Muscle layer of colon (tissue), 2 donors: ENCODE data around the gene PNPLA6.
"Not testable (repeated sequence)": the region's sequence is repeated elsewhere in the genome, so short reads cannot be mapped to it uniquely, and the experiment has no call there.

ENCODE experiments used
- H3K27ac ChIP-seq: one replicate; pipeline ENCODE4 v1.7.0; 2013; ENCODE audit warnings: low read depth, mild to moderate bottlenecking, low read length, moderate library complexity
- H3K27me3 ChIP-seq, 2 donors: one replicate each; pipeline ENCODE4 v1.7.0; 2013; ENCODE audit warnings: low read length in 2 of 2, mild to moderate bottlenecking in 2 of 2; ENCODE audit not compliant: insufficient read depth in 2 of 2, control insufficient read depth in 1 of 2
- H3K36me3 ChIP-seq: one replicate; pipeline ENCODE4 v1.7.0; 2013; ENCODE audit warnings: mild to moderate bottlenecking, low read length; ENCODE audit not compliant: insufficient read depth
- H3K4me1 ChIP-seq: one replicate; pipeline ENCODE4 v1.7.0; 2013; ENCODE audit warnings: mild to moderate bottlenecking, low read length; ENCODE audit not compliant: insufficient read depth
- H3K4me3 ChIP-seq, 2 donors: one replicate each; pipeline ENCODE4 v1.7.0; 2013; ENCODE audit warnings: low read length in 2 of 2, low read depth in 1 of 2, mild to moderate bottlenecking in 1 of 2, moderate library complexity in 1 of 2
- H3K9ac ChIP-seq: one replicate; pipeline ENCODE4 v1.7.0; 2013; ENCODE audit warnings: low read length
- H3K9me3 ChIP-seq: one replicate; pipeline ENCODE4 v1.7.0; 2013; ENCODE audit warnings: mild to moderate bottlenecking, low read length
- donor health status: abdominal sarcoma.
- donor health status: Adenocarcinoma of cecum.

PNPLA6 gene

DNA sequence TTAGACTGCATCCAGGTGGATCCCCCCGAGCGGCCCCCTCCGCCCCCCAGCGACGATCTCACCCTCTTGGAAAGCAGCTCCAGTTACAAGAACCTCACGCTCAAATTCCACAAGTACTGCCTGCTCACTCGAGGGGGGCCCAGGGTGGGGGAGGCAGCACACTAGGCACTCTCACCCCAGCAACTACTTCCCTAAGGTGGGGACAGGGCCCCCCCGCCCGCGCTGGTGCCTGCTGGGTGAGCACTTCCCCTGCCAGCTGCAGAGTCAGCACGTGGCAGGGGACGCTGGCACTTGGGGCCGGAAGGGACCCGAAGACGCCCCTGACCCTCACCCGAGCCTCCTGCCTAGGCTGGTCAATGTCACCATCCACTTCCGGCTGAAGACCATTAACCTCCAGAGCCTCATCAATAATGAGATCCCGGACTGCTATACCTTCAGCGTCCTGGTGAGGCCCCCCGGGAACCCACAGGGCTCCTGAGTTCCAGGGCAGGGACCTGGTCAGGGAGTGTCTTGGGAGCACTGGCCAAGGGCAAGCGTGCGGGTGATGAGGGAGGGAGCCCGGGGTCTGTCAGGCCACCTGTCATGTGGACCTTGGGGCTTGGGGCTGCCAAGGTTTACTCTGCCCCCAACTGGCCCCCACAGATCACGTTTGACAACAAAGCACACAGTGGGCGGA lies 7.9 kb upstream of the PNPLA6 start:
- Histone ChIP-seq H3K9me3 (no peaks in the 10 kb centered on the region), H3K27ac (no peak overlapping the region), H3K27me3 (no peaks in the 10 kb centered on the region), H3K4me1 (peaks cover 14% of the 10 kb centered on the region), H3K4me3 (no peak overlapping the region), H3K36me3 (peaks cover 11% of the 10 kb centered on the region), H3K9ac (no peak overlapping the region)

DNA sequence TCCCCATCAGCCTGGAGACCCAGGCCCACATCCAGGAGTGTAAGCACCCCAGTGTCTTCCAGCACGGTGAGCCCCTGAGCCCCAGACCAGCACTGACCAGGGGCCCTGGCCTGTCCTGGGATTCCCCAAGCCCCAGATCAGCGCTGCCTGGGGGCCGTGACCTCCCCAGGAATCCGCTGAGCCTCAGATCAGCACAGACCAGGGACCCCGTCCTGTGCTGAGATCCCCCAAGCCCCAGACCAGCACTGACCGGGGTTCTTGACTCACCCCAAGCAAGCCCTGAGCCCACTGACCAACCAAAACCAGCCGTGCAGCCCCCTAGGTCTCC lies 7.4 kb upstream of the PNPLA6 start:
- peaks cover 11% of the 10 kb centered on the region for H3K36me3 ChIP-seq
- H3K27me3 ChIP-seq, result no peaks in the 10 kb centered on the region
- H3K9me3 ChIP-seq, result no peaks in the 10 kb centered on the region
- H3K4me1 ChIP-seq, result peaks cover 12% of the 10 kb centered on the region
- H3K4me3 ChIP-seq, result no peak overlapping the region
- no peak overlapping the region for H3K9ac ChIP-seq
- H3K27ac ChIP-seq, result no peak overlapping the region

DNA sequence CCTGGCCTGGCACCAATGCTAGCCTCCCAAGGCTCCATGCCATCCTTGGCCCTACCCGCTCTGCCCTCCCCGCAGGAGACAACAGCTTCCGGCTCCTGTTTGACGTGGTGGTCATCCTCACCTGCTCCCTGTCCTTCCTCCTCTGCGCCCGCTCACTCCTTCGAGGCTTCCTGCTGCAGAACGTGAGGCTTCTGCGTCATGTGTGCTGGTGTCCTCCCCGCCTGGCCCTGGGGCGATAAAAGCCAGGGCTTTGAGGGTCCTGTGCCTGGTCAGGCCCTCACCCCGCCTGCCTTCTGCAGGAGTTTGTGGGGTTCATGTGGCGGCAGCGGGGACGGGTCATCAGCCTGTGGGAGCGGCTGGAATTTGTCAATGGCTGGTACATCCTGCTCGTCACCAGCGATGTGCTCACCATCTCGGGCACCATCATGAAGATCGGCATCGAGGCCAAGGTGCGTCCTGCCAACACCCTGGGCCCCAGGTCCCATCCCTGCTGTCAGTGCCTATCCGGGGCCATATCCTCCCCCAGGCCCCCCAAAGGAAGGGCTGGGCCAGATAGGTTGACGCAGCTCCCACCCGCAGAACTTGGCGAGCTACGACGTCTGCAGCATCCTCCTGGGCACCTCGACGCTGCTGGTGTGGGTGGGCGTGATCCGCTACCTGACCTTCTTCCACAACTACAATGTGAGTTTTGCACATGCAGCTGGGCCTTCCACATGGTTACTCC lies 6.8 kb upstream of the PNPLA6 start:
- Histone ChIP-seq H3K9me3 (no peaks in the 10 kb centered on the region), H3K27ac (no peak overlapping the region), H3K27me3 (no peaks in the 10 kb centered on the region), H3K36me3 (peaks cover 11% of the 10 kb centered on the region), H3K4me3 (no peak overlapping the region), H3K4me1 (peaks cover 8% of the 10 kb centered on the region), H3K9ac (no peak overlapping the region)

DNA sequence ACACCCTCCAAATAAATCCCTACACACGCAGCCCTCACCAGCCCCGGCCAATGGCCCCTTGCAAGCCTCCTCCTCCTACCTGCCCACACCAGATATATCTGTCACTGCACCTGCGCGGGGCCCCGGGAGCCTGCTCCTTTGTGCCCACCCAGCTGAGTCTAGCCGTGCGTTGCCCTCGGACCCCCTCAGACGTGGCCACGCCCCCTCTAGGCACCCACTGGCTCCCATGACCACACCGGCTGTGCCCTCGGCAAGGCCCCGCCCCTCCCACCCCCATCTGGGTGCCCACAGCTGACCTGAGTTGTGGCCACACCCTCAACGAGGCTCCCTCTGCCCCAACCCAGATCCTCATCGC lies 6.3 kb upstream of the PNPLA6 start:
- Histone ChIP-seq H3K4me3 (no peak overlapping the region), H3K27me3 (no peaks in the 10 kb centered on the region), H3K4me1 (peaks cover 3% of the 10 kb centered on the region), H3K27ac (no peak overlapping the region), H3K36me3 (peaks cover 11% of the 10 kb centered on the region), H3K9me3 (no peaks in the 10 kb centered on the region), H3K9ac (no peak overlapping the region)

DNA sequence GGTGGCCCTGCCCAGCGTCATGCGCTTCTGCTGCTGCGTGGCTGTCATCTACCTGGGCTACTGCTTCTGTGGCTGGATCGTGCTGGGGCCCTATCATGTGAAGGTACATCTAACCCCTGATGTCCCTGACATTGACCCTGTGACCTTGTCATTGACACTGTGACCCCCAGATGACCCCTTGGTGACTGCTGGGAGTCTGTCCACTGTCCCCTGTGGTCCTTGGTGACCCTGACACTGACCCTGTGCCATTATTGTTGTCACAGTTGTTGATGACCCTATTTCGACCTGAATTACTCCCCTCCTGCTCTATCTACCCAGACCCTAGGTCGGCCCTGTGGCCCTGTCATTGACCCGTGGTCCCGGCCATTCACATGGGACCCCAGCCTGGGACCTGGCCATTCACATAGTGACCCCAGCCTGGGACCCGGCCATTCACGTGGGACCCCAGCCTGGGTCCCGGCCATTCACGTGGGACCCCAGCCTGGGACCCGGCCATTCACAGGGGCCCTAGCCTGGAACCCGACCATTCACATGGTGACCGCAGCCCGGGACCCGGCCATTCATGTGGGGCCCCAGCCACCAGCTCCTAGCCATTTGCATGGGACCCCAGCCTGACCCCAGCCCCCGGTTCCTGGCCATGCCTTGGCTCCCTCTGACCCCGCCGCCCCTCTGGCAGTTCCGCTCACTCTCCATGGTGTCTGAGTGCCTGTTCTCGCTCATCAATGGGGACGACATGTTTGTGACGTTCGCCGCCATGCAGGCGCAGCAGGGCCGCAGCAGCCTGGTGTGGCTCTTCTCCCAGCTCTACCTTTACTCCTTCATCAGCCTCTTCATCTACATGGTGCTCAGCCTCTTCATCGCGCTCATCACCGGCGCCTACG lies 5.7 kb upstream of the PNPLA6 start:
- Histone ChIP-seq H3K4me3 (no peak overlapping the region), H3K36me3 (peaks cover 11% of the 10 kb centered on the region)

DNA sequence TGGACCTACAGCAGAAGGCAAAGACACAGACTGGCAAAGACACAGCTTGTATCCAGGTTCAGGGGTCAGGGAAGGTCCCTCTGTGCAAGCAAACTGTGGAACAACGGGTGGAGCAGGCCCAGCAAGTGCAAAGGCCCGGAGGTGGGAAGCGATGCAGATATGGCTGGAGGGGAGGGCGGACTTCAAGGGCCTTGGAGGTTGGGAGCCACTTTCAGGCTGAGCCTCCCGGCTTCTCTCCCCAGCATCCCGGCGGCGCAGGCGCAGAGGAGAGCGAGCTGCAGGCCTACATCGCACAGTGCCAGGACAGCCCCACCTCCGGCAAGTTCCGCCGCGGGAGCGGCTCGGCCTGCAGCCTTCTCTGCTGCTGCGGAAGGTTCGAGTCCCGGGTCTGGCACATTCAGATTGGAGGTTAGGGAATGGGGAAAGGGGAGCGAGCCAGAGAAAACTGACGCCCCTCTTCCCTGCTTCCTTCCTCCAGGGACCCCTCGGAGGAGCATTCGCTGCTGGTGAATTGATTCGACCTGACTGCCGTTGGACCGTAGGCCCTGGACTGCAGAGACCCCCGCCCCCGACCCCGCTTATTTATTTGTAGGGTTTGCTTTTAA lies 2.1 kb upstream of the PNPLA6 start:
- peak overlapping the region; percentile 62 for H3K27ac ChIP-seq
- peak overlapping the region; percentile 76 for H3K9ac ChIP-seq
- peaks cover 9% of the 10 kb centered on the region for H3K4me1 ChIP-seq
- peak overlapping the region; percentile 34 to 94 for H3K4me3 ChIP-seq
- H3K27me3 ChIP-seq, result no peaks in the 10 kb centered on the region
- no peaks in the 10 kb centered on the region for H3K9me3 ChIP-seq
- H3K36me3 ChIP-seq, result peaks cover 20% of the 10 kb centered on the region

More for the DNA sequence above, 5.7 kb upstream of the PNPLA6 start:
- Histone ChIP-seq H3K27ac (no peak overlapping the region), H3K9ac (no peak overlapping the region), H3K9me3 (no peaks in the 10 kb centered on the region), H3K4me1 (peaks cover 3% of the 10 kb centered on the region), H3K27me3 (no peaks in the 10 kb centered on the region)

DNA sequence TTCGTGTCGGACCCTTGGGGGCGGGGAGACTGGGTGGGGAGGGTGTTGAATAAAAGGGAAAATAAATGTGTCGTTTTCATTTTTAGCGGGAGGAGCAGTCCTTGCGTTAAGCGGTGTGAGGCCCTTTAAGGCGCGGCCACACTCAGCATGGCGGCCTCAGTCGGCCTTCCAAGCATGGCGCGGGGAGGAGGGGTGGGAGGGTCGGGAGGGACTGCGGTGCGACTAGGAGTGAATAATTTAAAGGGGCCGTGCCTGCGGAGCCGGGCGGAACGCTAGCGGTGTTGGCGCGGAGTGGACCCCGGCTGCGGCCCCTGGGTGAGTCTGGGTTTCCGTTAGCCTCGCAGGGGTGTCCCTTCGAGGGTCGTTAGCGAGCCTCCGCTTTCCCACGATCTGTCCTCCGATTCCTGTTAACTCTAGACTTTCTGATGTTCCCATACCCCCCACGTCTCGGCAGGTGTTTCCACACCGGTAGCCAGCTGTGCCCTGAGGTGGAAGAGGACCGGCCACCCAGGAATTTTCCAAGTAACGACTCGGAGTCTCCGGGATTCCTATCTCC lies 1.5 kb upstream of the PNPLA6 start:
- Histone ChIP-seq H3K9ac (peak overlapping the region; percentile 76), H3K36me3 (peaks cover 19% of the 10 kb centered on the region), H3K27ac (peak overlapping the region; percentile 94), H3K27me3 (no peaks in the 10 kb centered on the region), H3K4me3 (peak overlapping the region; percentile 92 to 94), H3K4me1 (peaks cover 9% of the 10 kb centered on the region), H3K9me3 (no peaks in the 10 kb centered on the region)

DNA sequence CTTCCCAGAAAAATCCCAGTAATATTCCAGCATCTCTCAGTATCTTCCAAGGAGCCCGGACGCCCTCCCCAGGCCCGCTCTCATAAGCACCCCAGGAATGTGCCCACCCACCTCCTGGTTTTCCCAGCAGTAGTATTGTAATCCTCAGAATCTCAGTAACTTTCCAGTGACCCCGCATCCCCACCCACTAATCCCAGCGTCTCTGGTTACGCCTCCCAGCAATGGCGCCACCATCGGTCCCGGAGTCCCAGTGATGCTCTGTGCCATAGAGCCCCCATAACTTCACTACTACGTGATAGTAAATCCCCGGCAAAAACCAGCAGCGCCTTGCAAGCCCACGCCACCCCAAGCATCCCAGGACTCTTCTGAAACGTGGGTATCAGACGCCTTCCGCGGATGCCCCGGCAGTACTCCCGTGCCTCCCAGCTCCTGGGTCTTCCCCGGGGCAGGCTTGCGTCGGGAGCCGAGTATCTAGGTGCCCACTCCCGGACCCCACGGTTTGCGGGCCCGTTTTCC lies 928 bp upstream of the PNPLA6 start:
- Histone ChIP-seq H3K9ac (peak overlapping the region; percentile 76), H3K4me3 (peak overlapping the region; percentile 92 to 94), H3K36me3 (peaks cover 18% of the 10 kb centered on the region), H3K27ac (peak overlapping the region; percentile 94), H3K4me1 (peaks cover 9% of the 10 kb centered on the region), H3K27me3 (no peaks in the 10 kb centered on the region), H3K9me3 (no peaks in the 10 kb centered on the region)

DNA sequence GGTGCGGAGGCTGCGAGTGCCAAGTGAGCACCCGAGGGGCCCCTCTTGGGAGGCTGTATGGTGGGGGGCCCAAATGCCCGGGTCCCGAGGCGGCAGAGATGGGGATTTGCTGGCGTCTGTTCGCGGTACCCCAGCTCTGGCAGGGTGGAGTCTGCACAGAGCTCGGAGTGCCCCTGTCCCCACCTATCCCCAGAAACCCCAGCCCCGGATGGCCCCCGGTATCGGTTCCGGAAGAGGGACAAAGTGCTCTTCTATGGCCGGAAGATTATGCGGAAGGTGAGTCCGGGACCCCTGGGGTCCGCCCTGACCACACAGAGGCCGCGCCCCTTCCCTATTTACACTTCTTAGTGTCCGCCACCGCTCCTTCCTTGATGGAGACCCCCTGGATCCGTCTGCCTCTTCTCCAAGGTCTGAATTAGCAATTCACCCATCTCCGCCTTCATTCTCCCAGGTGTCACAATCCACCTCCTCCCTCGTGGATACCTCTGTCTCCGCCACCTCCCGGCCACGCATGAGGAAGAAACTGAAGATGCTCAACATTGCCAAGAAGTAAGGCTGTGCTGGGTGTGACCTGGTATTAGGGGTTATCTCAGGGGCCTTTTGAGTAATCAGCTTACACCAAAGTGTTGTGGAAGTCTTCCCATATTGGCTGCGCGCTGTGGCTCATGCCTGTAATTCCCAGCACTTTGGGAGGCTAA lies 630 bp downstream of the PNPLA6 start:
- H3K4me3 ChIP-seq, result peak overlapping the region; percentile 92 to 94
- H3K27me3 ChIP-seq, result no peaks in the 10 kb centered on the region
- H3K4me1 ChIP-seq, result peaks cover 9% of the 10 kb centered on the region
- no peaks in the 10 kb centered on the region for H3K9me3 ChIP-seq
- peaks cover 28% of the 10 kb centered on the region for H3K36me3 ChIP-seq
- H3K9ac ChIP-seq, result peak overlapping the region; percentile 76
- H3K27ac ChIP-seq, result peak overlapping the region; percentile 94

DNA sequence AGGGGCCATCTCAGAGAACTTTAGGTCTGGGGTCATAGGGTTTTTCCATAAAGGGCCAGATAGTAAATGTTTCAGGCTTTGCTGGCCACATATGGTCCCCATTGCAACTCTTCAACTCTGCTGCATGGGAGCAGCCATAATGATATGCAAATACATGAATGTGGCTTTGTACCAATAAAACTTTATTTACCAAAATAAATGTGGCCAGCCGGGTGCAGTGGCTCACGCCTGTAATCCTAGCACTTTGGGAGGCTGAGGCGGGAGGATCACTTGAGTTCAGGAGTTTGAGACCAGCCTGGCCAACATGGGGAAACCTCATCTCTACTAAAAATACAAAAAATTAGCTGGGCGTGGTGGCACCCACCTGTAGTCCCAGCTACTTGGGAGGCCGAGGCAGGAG lies 3.5 kb downstream of the PNPLA6 start:
- H3K9ac ChIP-seq, H3K4me1 ChIP-seq, H3K4me3 ChIP-seq, H3K27ac ChIP-seq, H3K9me3 ChIP-seq, H3K27me3 ChIP-seq: not testable (repeated sequence)
- H3K36me3 ChIP-seq, result peaks cover 48% of the 10 kb centered on the region
